IMR-90 (cell line): ENCODE results near the gene HEATR9.

Experiments used
- CEBPB ChIP-seq: IDR thresholded peaks from 2 replicates; pipeline ENCODE4 v1.6.1; 2012; ENCODE audit warnings: low read depth, low read length, improper control_type of control experiment
- FOS ChIP-seq: fragments of 150-350 bp; IDR thresholded peaks from 2 replicates; pipeline ENCODE4 v1.6.1; 2016; ENCODE audit warnings: low read depth, low read length
- MAFK ChIP-seq: IDR thresholded peaks from 2 replicates; pipeline ENCODE4 v1.6.1; 2012; ENCODE audit warnings: low read depth, low read length, improper control_type of control experiment
- POLR2A ChIP-seq: IDR thresholded peaks from 2 replicates; pipeline ENCODE4 v1.6.1; 2012; ENCODE audit warnings: mild to moderate bottlenecking, low read depth, low read length
- RAD21 ChIP-seq: IDR thresholded peaks from 2 replicates; pipeline ENCODE4 v1.6.1; 2012; ENCODE audit warnings: low read length, improper control_type of control experiment
- RFX5 ChIP-seq: IDR thresholded peaks from 2 replicates; pipeline ENCODE4 v1.8.0; 2012; ENCODE audit warnings: low read depth, mild to moderate bottlenecking, low read length, moderate library complexity
- TF ChIP-seq, protein P1 (sequence below): conservative IDR thresholded peaks from 2 replicates; pipeline ENCODE4 v1.5.1; 2012; ENCODE audit warnings: mild to moderate bottlenecking, low read depth, low read length, improper control_type of control experiment

DNA sequence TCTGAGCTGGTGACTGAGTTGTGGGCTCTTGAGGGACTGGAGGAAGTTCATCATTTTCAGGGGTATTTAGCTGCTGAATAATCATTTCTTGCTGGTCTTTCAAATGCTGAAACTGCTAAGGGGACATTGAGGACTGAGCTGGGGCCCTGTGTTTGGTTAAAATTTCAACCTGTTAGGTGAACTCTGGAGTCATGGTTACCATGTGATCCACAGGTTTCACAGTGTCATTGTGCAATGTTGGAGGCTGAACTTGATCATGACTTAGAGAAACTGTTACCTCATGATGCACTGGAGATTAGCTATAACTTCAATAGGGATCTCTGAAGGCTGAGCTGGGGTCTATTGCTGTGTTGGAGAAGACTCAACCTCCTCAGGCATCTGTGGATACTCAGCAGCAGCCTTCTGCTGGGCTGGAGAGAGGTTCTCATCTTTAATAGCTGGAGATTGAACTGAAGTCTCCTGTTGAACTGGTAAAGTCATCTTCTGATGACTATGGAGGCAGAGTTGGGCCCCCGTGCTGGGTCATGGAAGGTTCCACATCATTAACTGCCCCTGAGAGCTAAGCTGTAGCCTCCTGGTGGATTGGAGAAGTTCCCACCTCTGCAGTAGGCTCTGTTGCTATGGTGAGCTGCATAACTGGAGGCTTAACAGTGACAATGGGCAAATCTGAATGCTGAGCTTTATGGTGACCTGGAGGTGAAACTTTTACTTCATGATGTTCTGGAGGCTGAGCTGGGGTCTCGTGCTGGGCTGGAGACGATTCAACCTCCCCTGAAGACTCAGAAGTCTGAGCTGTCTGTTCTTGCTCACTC, 46.7 kb upstream of the HEATR9 start:
- TF ChIP-seq POLR2A (no peak), CEBPB (0 out of 2 replicates have a peak, but pooled peaks have one; percentile 12), RFX5 (no peak), MAFK (no peak), FOS (no peak), RAD21 (no peak)
- TF ChIP-seq, protein P1, sequence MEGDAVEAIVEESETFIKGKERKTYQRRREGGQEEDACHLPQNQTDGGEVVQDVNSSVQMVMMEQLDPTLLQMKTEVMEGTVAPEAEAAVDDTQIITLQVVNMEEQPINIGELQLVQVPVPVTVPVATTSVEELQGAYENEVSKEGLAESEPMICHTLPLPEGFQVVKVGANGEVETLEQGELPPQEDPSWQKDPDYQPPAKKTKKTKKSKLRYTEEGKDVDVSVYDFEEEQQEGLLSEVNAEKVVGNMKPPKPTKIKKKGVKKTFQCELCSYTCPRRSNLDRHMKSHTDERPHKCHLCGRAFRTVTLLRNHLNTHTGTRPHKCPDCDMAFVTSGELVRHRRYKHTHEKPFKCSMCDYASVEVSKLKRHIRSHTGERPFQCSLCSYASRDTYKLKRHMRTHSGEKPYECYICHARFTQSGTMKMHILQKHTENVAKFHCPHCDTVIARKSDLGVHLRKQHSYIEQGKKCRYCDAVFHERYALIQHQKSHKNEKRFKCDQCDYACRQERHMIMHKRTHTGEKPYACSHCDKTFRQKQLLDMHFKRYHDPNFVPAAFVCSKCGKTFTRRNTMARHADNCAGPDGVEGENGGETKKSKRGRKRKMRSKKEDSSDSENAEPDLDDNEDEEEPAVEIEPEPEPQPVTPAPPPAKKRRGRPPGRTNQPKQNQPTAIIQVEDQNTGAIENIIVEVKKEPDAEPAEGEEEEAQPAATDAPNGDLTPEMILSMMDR: no peak
